H1 (cell line): ENCODE data around the gene SPATA25. TPM values are rescaled to one million over a fixed set of nuclear protein-coding genes. Genes with fewer than 3 reads are reported as not detected.

ENCODE experiments used
- CTCF ChIA-PET: fragments of 300-600 bp; sonication (Branson Sonifier 250); formaldehyde crosslinking; loops from one replicate; lab custom pipeline; 2021; ENCODE audit not compliant: partially characterized antibody; lab: Charles Lee
- POLR2A ChIA-PET: fragments of 300-600 bp; sonication (Branson Sonifier 250); formaldehyde crosslinking; loops from one replicate; lab custom pipeline; 2021; ENCODE audit warnings: inconsistent platforms; ENCODE audit not compliant: partially characterized antibody; lab: Charles Lee
- DNase-seq, 2 experiments: peaks; one replicate each; pipeline versions ENCODE4 v3.0.0 to v3.0.0-alpha.2; 2010 to 2022; ENCODE audit warnings: low spot score in 2 of 2, low read depth in 1 of 2, mixed read lengths in 1 of 2
- FAIRE-seq: peaks from 2 replicates; lab custom pipeline; 2011; peaks lifted over from hg19 to GRCh38; lab: Jason Lieb, UNC
- H2AFZ ChIP-seq: 2 replicates; pipeline ENCODE4 v1.8.1; 2012; ENCODE audit warnings: low read length, inconsistent platforms
- H2AK5ac ChIP-seq: 2 replicates; pipeline ENCODE4 v1.6.1; 2013; ENCODE audit warnings: low read depth, low read length
- H2BK120ac ChIP-seq: replicated peaks from 2 replicates; pipeline ENCODE3; 2013; ENCODE audit warnings: low read depth, low read length, inconsistent platforms
- H2BK12ac ChIP-seq: 2 replicates; pipeline ENCODE4 v1.6.1; 2013; ENCODE audit warnings: low read depth, low read length
- H2BK15ac ChIP-seq: 2 replicates; pipeline ENCODE4 v1.6.1; 2013; ENCODE audit warnings: low read length
- H2BK20ac ChIP-seq: 2 replicates; pipeline ENCODE4 v1.6.1; 2013; ENCODE audit warnings: low read length
- H2BK5ac ChIP-seq: 2 replicates; pipeline ENCODE4 v1.6.1; 2013; ENCODE audit warnings: low read depth, low read length
- H3K14ac ChIP-seq: 2 replicates; pipeline ENCODE4 v1.6.1; 2013; ENCODE audit warnings: inconsistent platforms; ENCODE audit not compliant: insufficient read length
- H3K18ac ChIP-seq: 2 replicates; pipeline ENCODE4 v1.6.1; 2013; ENCODE audit warnings: low read length; ENCODE audit errors: extremely low read depth
- H3K23ac ChIP-seq: 2 replicates; pipeline ENCODE4 v1.6.1; 2013; ENCODE audit warnings: inconsistent platforms; ENCODE audit not compliant: insufficient read length
- H3K23me2 ChIP-seq: 2 replicates; pipeline ENCODE4 v1.6.1; 2013; ENCODE audit warnings: low read depth, low read length
- H3K27ac ChIP-seq: 2 replicates; pipeline ENCODE4 v1.6.1; 2011; ENCODE audit warnings: low read depth, low read length, inconsistent platforms
- H3K27me3 ChIP-seq, 4 experiments: replicated peaks in 1 of 4; 1 replicate in 1 of 4; 2 replicates in 3 of 4; pipeline versions ENCODE4 v1.6.1 to v1.8.1; 2011 to 2013; ENCODE audit warnings: low read length in 3 of 4, mild to moderate bottlenecking in 3 of 4, inconsistent platforms in 2 of 4, mixed read lengths in 2 of 4, moderate library complexity in 1 of 4; ENCODE audit not compliant: control insufficient read depth in 3 of 4, insufficient read depth in 3 of 4; ENCODE audit errors: extremely low read depth in 1 of 4
- H3K36me3 ChIP-seq, 4 experiments: 2 replicates each; pipeline versions ENCODE4 v1.6.1 to v1.8.1; 2011 to 2013; ENCODE audit warnings: mild to moderate bottlenecking in 4 of 4, low read length in 3 of 4, moderate library complexity in 2 of 4, control low read depth in 1 of 4, inconsistent platforms in 1 of 4; ENCODE audit not compliant: insufficient read depth in 4 of 4, control insufficient read depth in 2 of 4
- H3K4ac ChIP-seq: replicated peaks from 2 replicates; pipeline ENCODE3; 2013; ENCODE audit warnings: low read length, low read depth, mixed read lengths, inconsistent platforms; ENCODE audit not compliant: insufficient read length
- H3K4me1 ChIP-seq, 4 experiments: replicated peaks in 1 of 4; 1 replicate in 1 of 4; 2 replicates in 3 of 4; pipeline versions ENCODE4 v1.6.1 to v1.8.1; 2011 to 2013; ENCODE audit warnings: low read length in 3 of 4, inconsistent platforms in 2 of 4, mixed read lengths in 1 of 4; ENCODE audit not compliant: insufficient read depth in 4 of 4, control insufficient read depth in 3 of 4
- H3K4me2 ChIP-seq, 2 experiments: 2 replicates each; pipeline versions ENCODE4 v1.6.1 to v1.8.1; 2011 to 2013; ENCODE audit warnings: low read depth in 2 of 2, low read length in 2 of 2, control low read depth in 1 of 2, inconsistent platforms in 1 of 2, mild to moderate bottlenecking in 1 of 2; ENCODE audit not compliant: insufficient read depth in 1 of 2
- H3K4me3 ChIP-seq, 4 experiments: fragments of 200-600, 300-600 bp in 1 of 4; sonication (generic), shearing (Covaris generic), sonication (Bioruptor Twin) in 1 of 4; 2 replicates each; pipeline versions ENCODE4 v1.5.1 to v1.8.1; 2011 to 2016; ENCODE audit warnings: low read length in 4 of 4, low read depth in 3 of 4, control low read depth in 2 of 4, inconsistent platforms in 2 of 4, mild to moderate bottlenecking in 2 of 4, mixed read lengths in 1 of 4, moderate library complexity in 1 of 4; ENCODE audit not compliant: insufficient read depth in 2 of 4; ENCODE audit errors: extremely low read depth in 1 of 4
- H3K56ac ChIP-seq: replicated peaks from 2 replicates; pipeline ENCODE3; 2013; ENCODE audit warnings: low read depth, mild to moderate bottlenecking, mixed read lengths, low read length, inconsistent platforms; ENCODE audit not compliant: insufficient read length
- H3K79me1 ChIP-seq: 2 replicates; pipeline ENCODE4 v1.6.1; 2013; ENCODE audit warnings: low read depth, low read length, control low read depth
- H3K79me2 ChIP-seq, 2 experiments: 2 replicates each; pipeline versions ENCODE4 v1.6.1 to v1.8.1; 2012 to 2013; ENCODE audit warnings: low read length in 2 of 2, mild to moderate bottlenecking in 2 of 2, inconsistent platforms in 1 of 2; ENCODE audit not compliant: insufficient read depth in 2 of 2, control insufficient read depth in 1 of 2
- H3K9ac ChIP-seq, 4 experiments: replicated peaks in 1 of 4; 1 replicate in 1 of 4; 2 replicates in 3 of 4; pipeline versions ENCODE4 v1.6.1 to v1.8.1; 2011 to 2013; ENCODE audit warnings: low read depth in 3 of 4, low read length in 3 of 4, control low read depth in 2 of 4, mild to moderate bottlenecking in 2 of 4, moderate library complexity in 2 of 4, inconsistent platforms in 1 of 4; ENCODE audit errors: extremely low read depth in 1 of 4
- H3K9me3 ChIP-seq, 2 experiments: 2 replicates each; pipeline versions ENCODE4 v1.6.1 to v1.8.1; 2012 to 2013; ENCODE audit warnings: mild to moderate bottlenecking in 2 of 2, moderate library complexity in 2 of 2, control low read depth in 1 of 2, inconsistent platforms in 1 of 2, low read depth in 1 of 2, low read length in 1 of 2, mixed read lengths in 1 of 2; ENCODE audit not compliant: insufficient read depth in 2 of 2
- H4K20me1 ChIP-seq, 2 experiments: replicated peaks in 1 of 2; 2 replicates each; pipeline versions ENCODE3 to v1.8.1; 2011 to 2013; ENCODE audit warnings: inconsistent platforms in 2 of 2, low read length in 2 of 2, mild to moderate bottlenecking in 1 of 2; ENCODE audit not compliant: insufficient read depth in 2 of 2, control insufficient read depth in 1 of 2
- H4K5ac ChIP-seq: 2 replicates; pipeline ENCODE4 v1.6.1; 2013; ENCODE audit warnings: low read length, low read depth, mixed read lengths, inconsistent platforms; ENCODE audit not compliant: insufficient read length
- H4K8ac ChIP-seq: 2 replicates; pipeline ENCODE4 v1.8.0; 2013; ENCODE audit warnings: mild to moderate bottlenecking, moderate library complexity, low read length, inconsistent platforms; ENCODE audit not compliant: insufficient read depth; ENCODE audit errors: extremely low read depth
- H4K91ac ChIP-seq: replicated peaks from 2 replicates; pipeline ENCODE3; 2013; ENCODE audit warnings: low read length, mixed read lengths, inconsistent platforms; ENCODE audit not compliant: insufficient read length
- CEBPB ChIP-seq: IDR thresholded peaks from 2 replicates; pipeline ENCODE4 v1.6.1; 2012; ENCODE audit warnings: low read depth, low read length
- KDM1A ChIP-seq: fragments of 200-600, 300-600 bp; sonication (generic); IDR thresholded peaks from 2 replicates; pipeline ENCODE4 v1.7.1; 2016; ENCODE audit warnings: mild to moderate bottlenecking, low read length, borderline replicate concordance
- KDM4A ChIP-seq: IDR thresholded peaks from one replicate; pipeline ENCODE4 v1.7.1; 2012; ENCODE audit warnings: low read depth, mild to moderate bottlenecking, moderate library complexity, low read length, inconsistent platforms; ENCODE audit not compliant: severe bottlenecking
- KDM5A ChIP-seq: fragments of 200-600 bp; IDR thresholded peaks from 2 replicates; pipeline ENCODE4 v1.7.1; 2012; ENCODE audit warnings: mild to moderate bottlenecking, low read length, inconsistent platforms, mixed read lengths
- RFX5 ChIP-seq: IDR thresholded peaks from 2 replicates; pipeline ENCODE4 v1.6.1; 2011; ENCODE audit warnings: low read depth, low read length, improper control_type of control experiment, borderline replicate concordance
- SIX5 ChIP-seq: IDR thresholded peaks from 2 replicates; pipeline ENCODE4 v1.6.1; 2011; ENCODE audit warnings: mild to moderate bottlenecking, low read depth, low read length
- SP2 ChIP-seq: IDR thresholded peaks from 2 replicates; pipeline ENCODE4 v1.6.1; 2012; ENCODE audit warnings: mild to moderate bottlenecking, low read length, inconsistent platforms
- SP4 ChIP-seq: IDR thresholded peaks from 2 replicates; pipeline ENCODE4 v1.6.1; 2012; ENCODE audit warnings: low read length, inconsistent platforms
- SRF ChIP-seq: IDR thresholded peaks from 2 replicates; pipeline ENCODE4 v1.6.1; 2011; ENCODE audit warnings: mild to moderate bottlenecking, low read depth, low read length, moderate library complexity
- TEAD4 ChIP-seq: IDR thresholded peaks from 2 replicates; pipeline ENCODE4 v1.6.1; 2012; ENCODE audit warnings: low read depth, low read length, inconsistent platforms, mixed read lengths
- WGBS, 2 experiments: shearing (Covaris generic) in 1 of 2; methylation state at CpG; one replicate each; pipeline versions ENCODE4 v1.1.6 to v1.1.7; 2013 to 2015; ENCODE audit warnings: low lambda C conversion rate in 2 of 2, mixed read lengths in 2 of 2, inconsistent platforms in 1 of 2, low coverage in 1 of 2, missing lambda C conversion rate in 1 of 2; ENCODE audit not compliant: insufficient replicate concordance in 2 of 2, insufficient coverage in 1 of 2, insufficient read length in 1 of 2; ENCODE audit errors: extremely low coverage in 1 of 2, missing lambda C conversion rate in 1 of 2; 5-methylcytosine and 5-hydroxymethylcytosine counted together
- polyA plus RNA-seq, 7 experiments: library from polyadenylated mRNA; depleted of rRNA in 3 of 7; stranded (reverse) in 5 of 7; unstranded in 2 of 7; fragments of >200 nt in 5 of 7; fragments of 200-250 nt in 2 of 7; gene quantifications; 1 replicate in 5 of 7; 2 replicates in 1 of 7; 4 replicates in 1 of 7; pipeline versions ENCODE4 v1.2.1 to v1.2.3, GENCODE V29; 2011 to 2013; ENCODE audit warnings: missing spikeins in 2 of 7, mixed read lengths in 2 of 7
- total RNA-seq: library from RNA; stranded (reverse); fragmentation: NEBNext Ultra II Directional; extraction: Animal tissue kit (Norgen Biotek cat#: 25700); gene quantifications from 2 replicates; pipeline ENCODE4 v1.2.1, GENCODE V29; 2021
- TF ChIP-seq, protein P1 (sequence below): IDR thresholded peaks from 2 replicates; pipeline ENCODE4 v1.6.1; 2012; ENCODE audit warnings: low read length, inconsistent platforms

The SPATA25 gene
- total and polyA plus RNA-seq, 2 of the 8 experiments (the other 6 are each of a cell fraction or from before 2014, with no cell fraction given) = 2.0 to 3.0 TPM

DNA sequence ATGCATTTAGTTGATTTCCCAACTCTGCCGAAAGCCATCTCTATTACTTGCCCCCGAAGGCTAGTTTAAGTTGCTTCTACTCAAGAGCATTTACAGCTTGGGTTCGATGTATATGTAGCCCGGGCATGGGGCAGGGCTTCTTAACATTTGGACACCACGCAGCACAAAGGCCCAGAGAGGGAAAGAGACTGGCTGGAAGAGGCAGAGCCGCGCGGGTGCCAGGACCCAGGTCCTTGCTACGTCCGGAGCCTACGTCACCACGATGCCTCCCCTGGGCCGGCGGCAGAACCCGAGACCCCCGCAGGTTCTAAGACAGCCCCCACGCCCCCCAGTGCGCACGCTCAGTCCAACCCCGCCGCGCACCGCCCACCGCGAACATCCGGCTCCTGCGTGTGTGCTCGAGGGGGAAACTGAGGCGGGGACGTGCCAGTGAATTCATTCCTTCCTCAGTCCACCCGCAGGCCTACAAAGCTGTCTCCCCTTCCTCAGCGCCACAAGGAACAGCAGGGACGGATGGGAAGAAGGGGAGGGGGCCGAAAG, 46.7 kb upstream of the SPATA25 start:
- no peak for FAIRE-seq
- 1% methylated on average over 29 of the region's 34 CpGs; no CpG with 5 or more reads in 1 of the 2 experiments for WGBS, 2 experiments
- H2AFZ ChIP-seq = no peak overlapping the region; the same call in 1 of the 2 replicates
- TF ChIP-seq SRF (no peak), CEBPB (0 out of 2 replicates have a peak, but pooled peaks have one; percentile 9), SIX5 (no peak), TEAD4 (no peak), SP4 (no peak), KDM5A (no peak), KDM1A (peak; percentile 27; the same call in 1 of the 2 replicates), KDM4A (no peak), RFX5 (no peak), SP2 (no peak)
- TF ChIP-seq, protein P1, sequence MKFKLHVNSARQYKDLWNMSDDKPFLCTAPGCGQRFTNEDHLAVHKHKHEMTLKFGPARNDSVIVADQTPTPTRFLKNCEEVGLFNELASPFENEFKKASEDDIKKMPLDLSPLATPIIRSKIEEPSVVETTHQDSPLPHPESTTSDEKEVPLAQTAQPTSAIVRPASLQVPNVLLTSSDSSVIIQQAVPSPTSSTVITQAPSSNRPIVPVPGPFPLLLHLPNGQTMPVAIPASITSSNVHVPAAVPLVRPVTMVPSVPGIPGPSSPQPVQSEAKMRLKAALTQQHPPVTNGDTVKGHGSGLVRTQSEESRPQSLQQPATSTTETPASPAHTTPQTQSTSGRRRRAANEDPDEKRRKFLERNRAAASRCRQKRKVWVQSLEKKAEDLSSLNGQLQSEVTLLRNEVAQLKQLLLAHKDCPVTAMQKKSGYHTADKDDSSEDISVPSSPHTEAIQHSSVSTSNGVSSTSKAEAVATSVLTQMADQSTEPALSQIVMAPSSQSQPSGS = no peak

More for the DNA sequence above, 46.7 kb upstream of the SPATA25 start:
- H4K91ac ChIP-seq = peak overlapping the region; percentile 99
- H3K9me3 ChIP-seq = no peaks in the 10 kb centered on the region
- no peaks in the 10 kb centered on the region; the same call in 1 of the 2 replicates for H3K79me1 ChIP-seq
- peak overlapping the region; percentile 66 to 73 for H3K4me2 ChIP-seq
- H4K8ac ChIP-seq = peak overlapping the region; percentile 100
- H3K4me1 ChIP-seq = peaks cover 5 to 31% (median 14%) of the 10 kb centered on the region in 4 experiments
- peak overlapping the region; percentile 96 for H2BK5ac ChIP-seq
- peak overlapping the region; percentile 95 for H3K56ac ChIP-seq
- no peak overlapping the region; the same call in 1 of the 2 replicates for H2BK12ac ChIP-seq
- H3K36me3 ChIP-seq = peaks cover under 1 to 9% (median 5%) of the 10 kb centered on the region in 4 experiments; a peak in 5 of 8 replicates
- DNase-seq = peak in 1 of 2 experiments; percentile 57
- H4K5ac ChIP-seq = peak overlapping the region; percentile 96
- H4K20me1 ChIP-seq = no peaks in the 10 kb centered on the region
- H3K4me3 ChIP-seq = peak overlapping the region; percentile 66 to 91 (median 79)
- POLR2A ChIA-PET = interaction anchor here (0.6 to 18.4 kb wide), 38 partner anchors 12 to 641 kb away, joined by 3 to 283 read pairs (median 6); partner anchors contain the start of genes ACOT8, CTSA, NEURL2 and PLTP
- H3K4ac ChIP-seq = peak overlapping the region; percentile 82
- peak overlapping the region; percentile 99 for H3K18ac ChIP-seq
- no peak overlapping the region; the same call in 1 of the 2 replicates for H2BK15ac ChIP-seq
- H3K27me3 ChIP-seq = no peaks in the 10 kb centered on the region
- H2BK20ac ChIP-seq = no peak overlapping the region
- peak overlapping the region; percentile 87 to 100 (median 100) for H3K9ac ChIP-seq
- peak overlapping the region; percentile 100 for H3K27ac ChIP-seq
- peaks cover 3% of the 10 kb centered on the region; the same call in 1 of the 2 replicates for H3K23me2 ChIP-seq
- no peak overlapping the region for H2AK5ac ChIP-seq
- peaks cover 0 to 22% of the 10 kb centered on the region in 2 experiments; a peak in 2 of 4 replicates for H3K79me2 ChIP-seq
- H2BK120ac ChIP-seq = peak overlapping the region; percentile 67
- H3K23ac ChIP-seq = no peak overlapping the region
- CTCF ChIA-PET = interaction anchor here (0.8 to 2.9 kb wide), 10 partner anchors 15 to 134 kb away, joined by 3 to 12 read pairs (median 4); partner anchors contain the start of gene UBE2C
- H3K14ac ChIP-seq = no peak overlapping the region
